ENCODE measurements around the gene NR5A2.
"Not testable (repeated sequence)": the region's sequence is repeated elsewhere in the genome, so short reads cannot be mapped to it uniquely, and the experiment has no call there.

Gene NR5A2

GRCh38 chr1:200166411-200166810 lies 138.9 kb downstream of the NR5A2 start:
- DNase-seq, result no peak

- DNase-seq, result no peak
These were observed 141.4 kb downstream of the NR5A2 start for GRCh38 chr1:200168926-200169325.

GRCh38 chr1:200172311-200172710 lies 144.8 kb downstream of the NR5A2 start:
- no peak for DNase-seq

- DNase-seq, result no peak
These were observed 145.6 kb downstream of the NR5A2 start for GRCh38 chr1:200173097-200173618.

GRCh38 chr1:200174525-200175295 lies 147.2 kb downstream of the NR5A2 start:
- no peak for DNase-seq

GRCh38 chr1:200176181-200176580 lies 148.7 kb downstream of the NR5A2 start:
- no peak for DNase-seq

- no peak for DNase-seq
These were observed 149.3 kb downstream of the NR5A2 start for GRCh38 chr1:200176798-200177197.

- no peak for DNase-seq
These were observed 150.8 kb downstream of the NR5A2 start for GRCh38 chr1:200178340-200178739.

- no peak for DNase-seq
These were observed 151.7 kb downstream of the NR5A2 start for GRCh38 chr1:200179126-200179780.

- DNase-seq, result no peak
These were observed 152.3 kb downstream of the NR5A2 start for GRCh38 chr1:200179781-200180160.

GRCh38 chr1:200180821-200181220 lies 153.3 kb downstream of the NR5A2 start:
- DNase-seq, result no peak

GRCh38 chr1:200181861-200182260 lies 154.4 kb downstream of the NR5A2 start:
- DNase-seq, result no peak

- no peak for DNase-seq
These were observed 155.2 kb downstream of the NR5A2 start for GRCh38 chr1:200182701-200183100.

GRCh38 chr1:200183637-200184036 lies 156.1 kb downstream of the NR5A2 start:
- no peak for DNase-seq

GRCh38 chr1:200184196-200184595 lies 156.7 kb downstream of the NR5A2 start:
- DNase-seq, result no peak

GRCh38 chr1:200185191-200185590 lies 157.7 kb downstream of the NR5A2 start:
- DNase-seq, result not testable (repeated sequence)

- DNase-seq, result not testable (repeated sequence)
These were observed 159.8 kb downstream of the NR5A2 start for GRCh38 chr1:200187332-200187731.

- no peak for DNase-seq
These were observed 164.5 kb downstream of the NR5A2 start for GRCh38 chr1:200191993-200192392.

GRCh38 chr1:200194477-200194876 lies 167.0 kb downstream of the NR5A2 start:
- DNase-seq, result no peak

- DNase-seq, result no peak
These were observed 170.7 kb downstream of the NR5A2 start for GRCh38 chr1:200198236-200198635.

GRCh38 chr1:200205216-200205995 lies 177.9 kb downstream of the NR5A2 start:
- no peak for DNase-seq

GRCh38 chr1:200206340-200206739 lies 178.8 kb downstream of the NR5A2 start:
- no peak for DNase-seq

- no peak for DNase-seq
These were observed 179.3 kb downstream of the NR5A2 start for GRCh38 chr1:200206761-200207160.
